Activated T-helper 1 cell treated with Interleukin-2 at 50 U/mL for 16 hours (primary cell): ENCODE results near the gene PTPRD.

ENCODE experiments used
- DNase-seq: peaks from one replicate; pipeline ENCODE4 v3.0.0-alpha.2; 2020; ENCODE audit warnings: low read depth

PTPRD gene

GRCh38 chr9:8492679-8493078 lies 2120.1 kb downstream of the PTPRD start:
- no peak for DNase-seq

- DNase-seq = no peak
Measured at GRCh38 chr9:8492024-8492423, 2120.8 kb downstream of the PTPRD start.

GRCh38 chr9:8491563-8491962 lies 2121.2 kb downstream of the PTPRD start:
- DNase-seq = no peak

- DNase-seq = no peak
Measured at GRCh38 chr9:8489835-8490234, 2123.0 kb downstream of the PTPRD start.

- DNase-seq = no peak
Measured at GRCh38 chr9:8486095-8486494, 2126.7 kb downstream of the PTPRD start.

- DNase-seq = no peak
Measured at GRCh38 chr9:8484597-8485191, 2128.1 kb downstream of the PTPRD start.

- DNase-seq = no peak
Measured at GRCh38 chr9:8477450-8477849, 2135.4 kb downstream of the PTPRD start.

GRCh38 chr9:8474937-8475336 lies 2137.9 kb downstream of the PTPRD start:
- DNase-seq = no peak

- DNase-seq = no peak
Measured at GRCh38 chr9:8473244-8474020, 2139.4 kb downstream of the PTPRD start.

GRCh38 chr9:8468045-8468637 lies 2144.7 kb downstream of the PTPRD start:
- no peak for DNase-seq

GRCh38 chr9:8457816-8458215 lies 2155.0 kb downstream of the PTPRD start:
- DNase-seq = no peak

GRCh38 chr9:8457055-8457454 lies 2155.7 kb downstream of the PTPRD start:
- DNase-seq = no peak

- DNase-seq = no peak
Measured at GRCh38 chr9:8456344-8456743, 2156.5 kb downstream of the PTPRD start.

GRCh38 chr9:8450810-8451545 lies 2161.8 kb downstream of the PTPRD start:
- no peak for DNase-seq

- DNase-seq = no peak
Measured at GRCh38 chr9:8448226-8448625, 2164.6 kb downstream of the PTPRD start.

GRCh38 chr9:8447601-8448000 lies 2165.2 kb downstream of the PTPRD start:
- no peak for DNase-seq

- DNase-seq = no peak
Measured at GRCh38 chr9:8437876-8438275, 2174.9 kb downstream of the PTPRD start.

GRCh38 chr9:8437259-8437658 lies 2175.5 kb downstream of the PTPRD start:
- DNase-seq = no peak

- DNase-seq = no peak
Measured at GRCh38 chr9:8436786-8437185, 2176.0 kb downstream of the PTPRD start.

GRCh38 chr9:8434621-8435020 lies 2178.2 kb downstream of the PTPRD start:
- no peak for DNase-seq

GRCh38 chr9:8432224-8432623 lies 2180.6 kb downstream of the PTPRD start:
- DNase-seq = no peak

- DNase-seq = no peak
Measured at GRCh38 chr9:8431505-8431904, 2181.3 kb downstream of the PTPRD start.

- DNase-seq = no peak
Measured at GRCh38 chr9:8430945-8431344, 2181.9 kb downstream of the PTPRD start.
